Measurements from ENCODE around the gene SMOC1.

The SMOC1 gene

GRCh38 chr14:69964841-69965240, 85.6 kb downstream of the SMOC1 start:
- Histone ChIP-seq H3K27me3 (ENCODE audit: control insufficient read depth, insufficient read depth, low read length) (peaks cover 1% of the 10 kb centered on the region), H3K9me3 (replicated peaks; ENCODE audit: low read length) (no peaks in the 10 kb centered on the region), H3K4me3 (ENCODE audit: low read length) (no peak overlapping the region), H3K9ac (ENCODE audit: low read depth, low read length) (no peak overlapping the region), H3K4me2 (ENCODE audit: low read length) (no peak overlapping the region), H3K4me1 (ENCODE audit: control insufficient read depth, insufficient read depth, low read length) (no peaks in the 10 kb centered on the region), H3K36me3 (ENCODE audit: insufficient read depth, low read length) (no peaks in the 10 kb centered on the region)

GRCh38 chr14:69968132-69968531, 88.9 kb downstream of the SMOC1 start:
- Histone ChIP-seq H3K9ac (ENCODE audit: low read depth, low read length) (no peak overlapping the region), H3K9me3 (replicated peaks; ENCODE audit: low read length) (no peaks in the 10 kb centered on the region), H3K4me3 (ENCODE audit: low read length) (no peak overlapping the region), H3K27me3 (ENCODE audit: control insufficient read depth, insufficient read depth, low read length) (no peaks in the 10 kb centered on the region), H3K4me2 (ENCODE audit: low read length) (no peak overlapping the region), H3K36me3 (ENCODE audit: insufficient read depth, low read length) (no peaks in the 10 kb centered on the region), H3K4me1 (ENCODE audit: control insufficient read depth, insufficient read depth, low read length) (no peaks in the 10 kb centered on the region)

DNA sequence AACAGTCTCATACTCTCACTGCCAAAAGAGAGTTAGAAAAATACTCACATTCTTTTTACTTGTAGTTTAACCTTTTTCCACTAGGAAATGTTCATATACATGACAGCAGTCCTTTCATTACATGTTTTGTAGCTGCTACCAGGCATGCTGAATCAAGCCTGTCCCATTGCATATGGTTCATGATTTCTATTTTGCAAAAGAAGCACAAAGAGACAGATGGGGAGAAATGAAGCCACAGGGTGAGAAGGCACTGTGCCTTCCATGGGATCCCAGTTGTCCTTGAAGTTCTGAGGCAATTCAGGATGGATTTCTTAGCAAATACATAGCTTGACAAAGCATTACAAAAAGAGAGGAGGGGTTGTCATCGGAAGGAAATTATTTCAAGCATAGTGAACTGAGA, 89.5 kb downstream of the SMOC1 start:
- Histone ChIP-seq H3K9ac (ENCODE audit: low read depth, low read length) (no peak overlapping the region), H3K9me3 (replicated peaks; ENCODE audit: low read length) (no peaks in the 10 kb centered on the region), H3K27me3 (ENCODE audit: control insufficient read depth, insufficient read depth, low read length) (no peaks in the 10 kb centered on the region), H3K4me3 (ENCODE audit: low read length) (no peak overlapping the region), H3K36me3 (ENCODE audit: insufficient read depth, low read length) (no peaks in the 10 kb centered on the region), H3K4me2 (ENCODE audit: low read length) (no peak overlapping the region), H3K4me1 (ENCODE audit: control insufficient read depth, insufficient read depth, low read length) (no peaks in the 10 kb centered on the region)

DNA sequence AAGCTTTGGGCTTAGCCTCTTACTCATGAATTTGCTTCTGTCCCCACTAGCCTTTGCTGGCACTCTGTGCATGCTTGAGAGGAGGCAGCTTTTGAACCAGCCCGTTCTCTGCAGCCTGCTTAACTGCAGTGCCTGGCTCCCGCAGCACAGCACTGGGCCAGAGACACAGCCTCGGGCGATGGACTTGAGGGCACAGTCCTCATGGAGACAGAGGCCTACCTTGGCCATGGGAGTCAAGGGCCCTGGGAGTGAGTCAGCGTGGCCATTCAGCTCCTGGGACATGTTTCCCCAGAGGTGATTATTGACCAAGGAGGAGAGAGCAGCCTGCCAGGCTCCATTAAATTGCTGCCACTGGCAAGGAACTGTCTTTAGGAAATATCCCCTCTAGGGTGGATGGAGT, 93.5 kb downstream of the SMOC1 start:
- no peaks in the 10 kb centered on the region for H3K4me1 ChIP-seq (ENCODE audit: control insufficient read depth, insufficient read depth, low read length)
- no peak overlapping the region for H3K4me3 ChIP-seq (ENCODE audit: low read length)
- H3K9ac ChIP-seq (ENCODE audit: low read depth, low read length): no peak overlapping the region
- H3K9me3 ChIP-seq (replicated peaks; ENCODE audit: low read length): no peaks in the 10 kb centered on the region
- H3K4me2 ChIP-seq (ENCODE audit: low read length): no peak overlapping the region
- H3K36me3 ChIP-seq (ENCODE audit: insufficient read depth, low read length): no peaks in the 10 kb centered on the region
- H3K27me3 ChIP-seq (ENCODE audit: control insufficient read depth, insufficient read depth, low read length): no peaks in the 10 kb centered on the region

GRCh38 chr14:69973846-69974245, 94.6 kb downstream of the SMOC1 start:
- H3K4me1 ChIP-seq (ENCODE audit: control insufficient read depth, insufficient read depth, low read length): no peaks in the 10 kb centered on the region
- no peak overlapping the region for H3K4me2 ChIP-seq (ENCODE audit: low read length)
- H3K9me3 ChIP-seq (replicated peaks; ENCODE audit: low read length): no peaks in the 10 kb centered on the region
- H3K27me3 ChIP-seq (ENCODE audit: control insufficient read depth, insufficient read depth, low read length): no peaks in the 10 kb centered on the region
- H3K9ac ChIP-seq (ENCODE audit: low read depth, low read length): no peak overlapping the region
- H3K36me3 ChIP-seq (ENCODE audit: insufficient read depth, low read length): no peaks in the 10 kb centered on the region
- no peak overlapping the region for H3K4me3 ChIP-seq (ENCODE audit: low read length)

DNA sequence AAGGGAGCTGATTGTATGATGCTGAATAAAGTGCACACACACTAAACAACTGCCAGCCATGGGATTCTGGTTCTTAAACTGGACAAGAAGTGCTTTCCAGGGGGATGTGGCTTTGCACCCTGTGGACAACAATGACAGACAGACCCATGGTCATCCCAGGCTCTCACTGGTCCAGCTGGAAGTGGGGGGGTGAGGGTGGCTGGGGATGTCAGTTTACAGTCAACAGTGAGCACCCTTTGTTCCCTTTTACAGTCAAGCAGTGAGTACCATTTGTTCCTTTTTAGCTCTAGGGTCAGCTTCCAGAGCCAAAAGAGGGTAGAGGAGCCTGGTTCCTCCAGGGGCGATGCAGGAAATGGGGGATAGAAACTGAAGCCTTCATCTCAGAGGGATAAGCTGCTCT, 100.7 kb downstream of the SMOC1 start:
- Histone ChIP-seq H3K4me1 (ENCODE audit: control insufficient read depth, insufficient read depth, low read length) (no peaks in the 10 kb centered on the region), H3K27me3 (ENCODE audit: control insufficient read depth, insufficient read depth, low read length) (no peaks in the 10 kb centered on the region), H3K9me3 (replicated peaks; ENCODE audit: low read length) (no peaks in the 10 kb centered on the region), H3K4me3 (ENCODE audit: low read length) (no peak overlapping the region), H3K36me3 (ENCODE audit: insufficient read depth, low read length) (no peaks in the 10 kb centered on the region), H3K4me2 (ENCODE audit: low read length) (no peak overlapping the region), H3K9ac (ENCODE audit: low read depth, low read length) (no peak overlapping the region)

DNA sequence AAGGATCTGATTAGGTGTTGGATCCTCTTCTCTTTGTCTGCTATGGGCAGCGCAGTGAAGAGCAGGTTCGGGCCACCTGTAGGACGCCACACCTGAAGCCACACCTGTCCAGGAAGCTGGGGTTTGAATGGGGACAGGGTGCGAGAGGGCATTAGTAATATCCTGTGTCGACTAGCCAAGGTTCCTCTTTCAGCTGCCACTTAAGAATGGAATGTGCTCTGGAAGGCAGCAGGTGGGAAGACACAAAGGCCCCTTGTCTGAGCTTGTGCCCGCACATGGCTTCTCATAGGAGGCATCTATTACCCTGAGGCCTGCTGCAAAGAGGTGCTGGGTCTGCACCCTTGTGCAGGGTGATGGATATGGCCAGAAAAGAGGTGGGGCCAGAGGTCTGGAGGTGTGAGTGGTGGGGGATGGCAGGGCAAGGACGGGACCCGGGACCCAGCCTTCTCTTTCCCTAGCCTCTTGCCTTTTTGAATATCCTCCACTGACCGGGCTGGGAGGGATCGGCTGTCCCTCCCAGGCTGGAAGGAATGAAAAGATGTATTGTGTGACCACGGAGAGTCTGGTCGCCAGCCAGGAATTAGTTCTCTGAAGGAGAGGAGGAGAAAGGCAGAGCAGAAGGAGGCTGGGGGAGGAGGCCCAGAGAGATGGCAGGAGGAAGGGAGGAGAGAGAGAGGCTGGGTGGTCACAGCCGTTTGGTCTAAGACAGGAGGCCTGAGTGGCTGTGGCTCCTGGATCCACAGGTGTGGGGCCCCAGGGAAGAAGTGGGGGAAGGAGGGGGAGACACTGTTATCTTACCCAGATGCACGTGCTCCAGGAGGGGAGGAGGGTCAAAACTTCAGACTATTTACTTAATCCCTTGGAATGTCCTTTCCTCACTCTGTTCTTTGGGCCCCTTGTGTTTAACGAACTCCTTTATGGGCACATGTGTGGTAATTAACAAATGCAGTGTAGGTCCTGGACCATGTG, 101.5 kb downstream of the SMOC1 start:
- H3K4me3 ChIP-seq (ENCODE audit: low read length): no peak overlapping the region
- H3K9ac ChIP-seq (ENCODE audit: low read depth, low read length): no peak overlapping the region
- H3K27me3 ChIP-seq (ENCODE audit: control insufficient read depth, insufficient read depth, low read length): no peaks in the 10 kb centered on the region
- no peaks in the 10 kb centered on the region for H3K9me3 ChIP-seq (replicated peaks; ENCODE audit: low read length)
- no peak overlapping the region for H3K4me2 ChIP-seq (ENCODE audit: low read length)
- no peaks in the 10 kb centered on the region for H3K4me1 ChIP-seq (ENCODE audit: control insufficient read depth, insufficient read depth, low read length)
- H3K36me3 ChIP-seq (ENCODE audit: insufficient read depth, low read length): no peaks in the 10 kb centered on the region

DNA sequence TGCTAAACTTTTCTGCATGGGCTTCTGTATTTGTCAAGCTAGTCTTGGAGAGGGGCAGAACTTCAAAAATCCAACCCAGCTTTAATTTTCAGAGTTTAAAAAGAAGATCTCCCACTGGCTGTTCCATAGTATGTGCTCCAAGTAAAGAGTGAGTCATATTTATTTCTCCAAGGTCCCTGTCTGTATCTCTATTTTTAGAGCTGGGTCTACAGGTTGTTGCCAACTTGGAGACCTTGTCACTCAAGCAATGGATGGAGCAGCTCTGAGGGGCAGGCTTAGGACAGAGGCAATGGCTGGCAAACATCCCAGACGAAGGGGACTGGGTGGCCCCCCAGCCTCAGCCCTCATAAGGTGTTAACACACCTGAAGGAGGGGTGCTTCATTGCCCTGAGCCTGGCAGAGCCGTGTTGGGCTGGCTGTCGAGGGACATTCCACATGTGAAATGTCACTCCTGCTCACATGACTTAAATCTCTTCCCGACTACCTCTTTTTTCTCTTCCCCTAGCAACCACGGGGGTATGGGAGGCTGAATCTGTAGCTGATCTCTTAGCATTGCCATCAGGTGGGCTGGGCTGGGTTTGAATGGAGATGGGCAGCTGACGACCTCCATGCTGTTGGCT, 103.1 kb downstream of the SMOC1 start:
- Histone ChIP-seq H3K9ac (ENCODE audit: low read depth, low read length) (no peak overlapping the region), H3K4me2 (ENCODE audit: low read length) (no peak overlapping the region), H3K4me3 (ENCODE audit: low read length) (no peak overlapping the region), H3K9me3 (replicated peaks; ENCODE audit: low read length) (no peaks in the 10 kb centered on the region), H3K27me3 (ENCODE audit: control insufficient read depth, insufficient read depth, low read length) (no peaks in the 10 kb centered on the region), H3K36me3 (ENCODE audit: insufficient read depth, low read length) (no peaks in the 10 kb centered on the region), H3K4me1 (ENCODE audit: control insufficient read depth, insufficient read depth, low read length) (no peaks in the 10 kb centered on the region)

- H3K4me3 ChIP-seq (ENCODE audit: low read length): no peak overlapping the region
- no peak overlapping the region for H3K4me2 ChIP-seq (ENCODE audit: low read length)
- no peaks in the 10 kb centered on the region for H3K36me3 ChIP-seq (ENCODE audit: insufficient read depth, low read length)
Measured at GRCh38 chr14:69982886-69983285, 103.7 kb downstream of the SMOC1 start.

DNA sequence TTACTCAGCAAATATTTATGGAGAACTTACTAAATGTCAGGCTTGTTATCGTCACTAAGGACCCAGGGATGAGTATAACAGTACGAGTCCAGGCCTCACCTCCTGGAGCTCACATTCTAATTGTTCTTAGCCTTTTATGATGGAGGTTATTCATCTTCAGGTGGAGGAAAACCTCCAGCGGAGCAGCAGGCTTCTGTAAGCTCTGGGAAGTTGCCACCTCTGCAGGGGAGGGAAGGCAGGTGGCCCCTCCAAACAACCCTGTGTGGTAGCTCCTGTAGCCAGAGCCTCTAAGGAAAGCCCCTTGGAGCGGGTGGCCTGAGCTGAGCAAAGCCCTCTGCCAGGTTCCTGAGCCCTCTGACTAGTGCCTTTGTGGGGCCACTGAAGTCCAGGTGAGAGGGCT, 104.1 kb downstream of the SMOC1 start:
- no peaks in the 10 kb centered on the region for H3K36me3 ChIP-seq (ENCODE audit: insufficient read depth, low read length)
- H3K4me3 ChIP-seq (ENCODE audit: low read length): no peak overlapping the region
- no peaks in the 10 kb centered on the region for H3K4me1 ChIP-seq (ENCODE audit: control insufficient read depth, insufficient read depth, low read length)
- no peaks in the 10 kb centered on the region for H3K27me3 ChIP-seq (ENCODE audit: control insufficient read depth, insufficient read depth, low read length)
- H3K4me2 ChIP-seq (ENCODE audit: low read length): no peak overlapping the region
- H3K9me3 ChIP-seq (replicated peaks; ENCODE audit: low read length): no peaks in the 10 kb centered on the region
- no peak overlapping the region for H3K9ac ChIP-seq (ENCODE audit: low read depth, low read length)

More at GRCh38 chr14:69982886-69983285, 103.7 kb downstream of the SMOC1 start:
- Histone ChIP-seq H3K27me3 (ENCODE audit: control insufficient read depth, insufficient read depth, low read length) (no peaks in the 10 kb centered on the region), H3K4me1 (ENCODE audit: control insufficient read depth, insufficient read depth, low read length) (no peaks in the 10 kb centered on the region), H3K9ac (ENCODE audit: low read depth, low read length) (no peak overlapping the region), H3K9me3 (replicated peaks; ENCODE audit: low read length) (no peaks in the 10 kb centered on the region)

GRCh38 chr14:69985463-69985862, 106.2 kb downstream of the SMOC1 start:
- Histone ChIP-seq H3K27me3 (ENCODE audit: control insufficient read depth, insufficient read depth, low read length) (no peaks in the 10 kb centered on the region), H3K4me2 (ENCODE audit: low read length) (no peak overlapping the region), H3K4me1 (ENCODE audit: control insufficient read depth, insufficient read depth, low read length) (no peaks in the 10 kb centered on the region), H3K4me3 (ENCODE audit: low read length) (no peak overlapping the region), H3K9me3 (replicated peaks; ENCODE audit: low read length) (no peaks in the 10 kb centered on the region), H3K36me3 (ENCODE audit: insufficient read depth, low read length) (no peaks in the 10 kb centered on the region), H3K9ac (ENCODE audit: low read depth, low read length) (no peak overlapping the region)

GRCh38 chr14:69986336-69986735, 107.1 kb downstream of the SMOC1 start:
- Histone ChIP-seq H3K4me1 (ENCODE audit: control insufficient read depth, insufficient read depth, low read length) (no peaks in the 10 kb centered on the region), H3K4me2 (ENCODE audit: low read length) (no peak overlapping the region), H3K36me3 (ENCODE audit: insufficient read depth, low read length) (no peaks in the 10 kb centered on the region), H3K9me3 (replicated peaks; ENCODE audit: low read length) (no peaks in the 10 kb centered on the region), H3K27me3 (ENCODE audit: control insufficient read depth, insufficient read depth, low read length) (no peaks in the 10 kb centered on the region), H3K9ac (ENCODE audit: low read depth, low read length) (no peak overlapping the region), H3K4me3 (ENCODE audit: low read length) (no peak overlapping the region)

All from skeletal muscle satellite cell (primary cell).